GM18520 (cell line): ENCODE results near the gene GMPR2.

Experiments
- ATAC-seq: cut with Tn5 transposase; IDR thresholded peaks from one replicate; pipeline ENCODE4 v1.9.1; 2021; ENCODE audit not compliant: unreplicated experiment

Gene GMPR2

GRCh38 chr14:24232645-24233537 lies at the start of gene GMPR2:
GMPR2 (plus strand) TSS chr14:24232929; CDS start chr14:24233254, 325 bp downstream.
- peak; percentile 29 for ATAC-seq

- ATAC-seq: no peak
These were observed 49.7 kb upstream of the GMPR2 start for GRCh38 chr14:24183014-24183481.

GRCh38 chr14:24184104-24184970 lies 48.4 kb upstream of the GMPR2 start:
- ATAC-seq: no peak

GRCh38 chr14:24185026-24185425 lies 47.7 kb upstream of the GMPR2 start:
- no peak for ATAC-seq

- ATAC-seq: no peak
These were observed 47.0 kb upstream of the GMPR2 start for GRCh38 chr14:24185741-24186140.

- ATAC-seq: no peak
These were observed 45.7 kb upstream of the GMPR2 start for GRCh38 chr14:24186831-24187538.

GRCh38 chr14:24187539-24187915 lies 45.2 kb upstream of the GMPR2 start:
- no peak for ATAC-seq

GRCh38 chr14:24188251-24189058 lies 44.3 kb upstream of the GMPR2 start, which contains the start of gene IPO4:
IPO4 (minus strand) TSS chr14:24188816; CDS start chr14:24188787, 29 bp downstream.
- peak; percentile 80 for ATAC-seq

GRCh38 chr14:24189059-24189375 lies 43.7 kb upstream of the GMPR2 start:
- ATAC-seq: no peak

GRCh38 chr14:24189460-24189859 lies 43.3 kb upstream of the GMPR2 start:
- no peak for ATAC-seq

- ATAC-seq: no peak
These were observed 42.3 kb upstream of the GMPR2 start for GRCh38 chr14:24190416-24190815.

GRCh38 chr14:24192933-24193332 lies 39.8 kb upstream of the GMPR2 start:
- ATAC-seq: no peak

- ATAC-seq: no peak
These were observed 38.4 kb upstream of the GMPR2 start for GRCh38 chr14:24194186-24194872.

GRCh38 chr14:24194873-24195185 lies 37.9 kb upstream of the GMPR2 start:
- ATAC-seq: no peak

- peak; percentile 78 for ATAC-seq
These were observed 37.3 kb upstream of the GMPR2 start, which contains the start of gene TM9SF1 for GRCh38 chr14:24195186-24196070. TM9SF1 (minus strand) TSS chr14:24195441; CDS start chr14:24195019, 422 bp downstream.

GRCh38 chr14:24196071-24197055 lies 36.4 kb upstream of the GMPR2 start:
- ATAC-seq: peak; percentile 4

GRCh38 chr14:24197056-24197450 lies 35.7 kb upstream of the GMPR2 start:
- no peak for ATAC-seq
